Measurements from ENCODE around the gene RAB40B.

RAB40B gene

GRCh38 chr17:82631544-82631943 lies 67.0 kb downstream of the RAB40B start:
- TF ChIP-seq ZNF239 (tag by site-specific recombination; IDR thresholded peaks at IDR 0.05), result no peak
- TF ChIP-seq ZNF658 (tag by site-specific recombination; IDR thresholded peaks at IDR 0.05), result no peak
- TF ChIP-seq ZNF626 (tag by site-specific recombination; IDR thresholded peaks at IDR 0.05), result no peak
- no peak for TF ChIP-seq ZNF280D (tag by site-specific recombination; IDR thresholded peaks at IDR 0.05)
- no peak for TF ChIP-seq ZNF571 (tag by site-specific recombination; IDR thresholded peaks at IDR 0.05)
- TF ChIP-seq ZNF596 (tag by site-specific recombination; IDR thresholded peaks at IDR 0.05), result no peak
- no peak for TF ChIP-seq ZNF677 (tag by site-specific recombination; IDR thresholded peaks at IDR 0.05)
- no peak for TF ChIP-seq ZNF629 (tag by site-specific recombination; IDR thresholded peaks at IDR 0.05)
- no peak for TF ChIP-seq ZNF521 (tag by site-specific recombination; IDR thresholded peaks at IDR 0.05)
- TF ChIP-seq, protein P1, sequence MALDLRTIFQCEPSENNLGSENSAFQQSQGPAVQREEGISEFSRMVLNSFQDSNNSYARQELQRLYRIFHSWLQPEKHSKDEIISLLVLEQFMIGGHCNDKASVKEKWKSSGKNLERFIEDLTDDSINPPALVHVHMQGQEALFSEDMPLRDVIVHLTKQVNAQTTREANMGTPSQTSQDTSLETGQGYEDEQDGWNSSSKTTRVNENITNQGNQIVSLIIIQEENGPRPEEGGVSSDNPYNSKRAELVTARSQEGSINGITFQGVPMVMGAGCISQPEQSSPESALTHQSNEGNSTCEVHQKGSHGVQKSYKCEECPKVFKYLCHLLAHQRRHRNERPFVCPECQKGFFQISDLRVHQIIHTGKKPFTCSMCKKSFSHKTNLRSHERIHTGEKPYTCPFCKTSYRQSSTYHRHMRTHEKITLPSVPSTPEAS (tag by site-specific recombination; IDR thresholded peaks at IDR 0.05), result no peak
- TF ChIP-seq, protein P2, sequence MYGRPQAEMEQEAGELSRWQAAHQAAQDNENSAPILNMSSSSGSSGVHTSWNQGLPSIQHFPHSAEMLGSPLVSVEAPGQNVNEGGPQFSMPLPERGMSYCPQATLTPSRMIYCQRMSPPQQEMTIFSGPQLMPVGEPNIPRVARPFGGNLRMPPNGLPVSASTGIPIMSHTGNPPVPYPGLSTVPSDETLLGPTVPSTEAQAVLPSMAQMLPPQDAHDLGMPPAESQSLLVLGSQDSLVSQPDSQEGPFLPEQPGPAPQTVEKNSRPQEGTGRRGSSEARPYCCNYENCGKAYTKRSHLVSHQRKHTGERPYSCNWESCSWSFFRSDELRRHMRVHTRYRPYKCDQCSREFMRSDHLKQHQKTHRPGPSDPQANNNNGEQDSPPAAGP (tag by site-specific recombination; IDR thresholded peaks at IDR 0.05), result no peak
- no peak for TF ChIP-seq AEBP2 (tag by site-specific recombination; IDR thresholded peaks at IDR 0.05; ENCODE audit: borderline replicate concordance)
- H3K4me1 ChIP-seq (ENCODE audit: control insufficient read depth, insufficient read depth, low read length), result no peaks in the 10 kb centered on the region
- CTCF ChIA-PET, result interaction anchor here (2.4 kb wide), 1 partner anchor 16 kb away, joined by 8 read pairs; no protein-coding TSS in a partner anchor
- H3K4me3 ChIP-seq (ENCODE audit: low read depth, low read length), result no peak overlapping the region
- H3K36me3 ChIP-seq (ENCODE audit: control insufficient read depth in 2 of 2, insufficient read depth in 1 of 2, low read length in 2 of 2), result peaks cover 74 to 77% of the 10 kb centered on the region in 2 experiments
- H3K27ac ChIP-seq (ENCODE audit: extremely low read depth, low read depth, low read length), result no peak overlapping the region
- no peaks in the 10 kb centered on the region for H3K9me3 ChIP-seq (ENCODE audit: control insufficient read depth, insufficient read depth, low read depth, low read length)
- POLR2A ChIA-PET, result no interaction called here

- Histone ChIP-seq H3K4me3 (ENCODE audit: low read depth, low read length) (no peak overlapping the region), H3K4me1 (ENCODE audit: control insufficient read depth, insufficient read depth, low read length) (no peaks in the 10 kb centered on the region), H3K36me3 (ENCODE audit: control insufficient read depth in 2 of 2, insufficient read depth in 1 of 2, low read length in 2 of 2) (peaks cover 81% of the 10 kb centered on the region in 2 experiments), H3K27ac (ENCODE audit: extremely low read depth, low read depth, low read length) (no peak overlapping the region), H3K9me3 (ENCODE audit: control insufficient read depth, insufficient read depth, low read depth, low read length) (no peaks in the 10 kb centered on the region)
- CTCF ChIA-PET, result no interaction called here
- POLR2A ChIA-PET, result no interaction called here
- TF ChIP-seq GLI4 (tag by site-specific recombination; IDR thresholded peaks at IDR 0.05), result no peak
- no peak for TF ChIP-seq KLF1 (tag by site-specific recombination; IDR thresholded peaks at IDR 0.05)
- TF ChIP-seq ZEB2 (tag by site-specific recombination; IDR thresholded peaks at IDR 0.05), result no peak
- no peak for TF ChIP-seq ZSCAN30 (tag by site-specific recombination; IDR thresholded peaks at IDR 0.05)
- no peak for TF ChIP-seq ZBTB8A (tag by site-specific recombination; IDR thresholded peaks at IDR 0.05)
- no peak for TF ChIP-seq ZNF112 (tag by site-specific recombination; IDR thresholded peaks at IDR 0.05)
- no peak for TF ChIP-seq ZNF529 (tag by site-specific recombination; IDR thresholded peaks at IDR 0.05; ENCODE audit: insufficient replicate concordance)
- TF ChIP-seq ZBTB7A (tag by site-specific recombination; IDR thresholded peaks at IDR 0.05; ENCODE audit: low read depth), result no peak
Observed at GRCh38 chr17:82630212-82630611, 68.3 kb downstream of the RAB40B start.
